Myocyte (in vitro differentiated cells): ENCODE measurements around the gene GLCCI1. TPM values are rescaled to one million over a fixed set of nuclear protein-coding genes. Genes with fewer than 3 reads are reported as not detected.

Source experiments
- DNase-seq: peaks from one replicate; pipeline ENCODE4 v3.0.0-alpha.2; 2012; ENCODE audit warnings: low read depth
- total RNA-seq: library from RNA; depleted of rRNA; stranded (reverse); fragments of >200 nt; gene quantifications from 2 replicates; pipeline ENCODE4 v1.2.3, GENCODE V29; 2014

Gene GLCCI1
- total RNA-seq, 1 donor from 2014 or later, result 8.6 TPM

- DNase-seq, result no peak
Observed at GRCh38 chr7:8128449-8129317, 160.1 kb downstream of the GLCCI1 start.

- DNase-seq, result no peak
Observed at GRCh38 chr7:8129318-8129659, 160.7 kb downstream of the GLCCI1 start.

- no peak for DNase-seq
Observed at GRCh38 chr7:8130663-8131062, 162.1 kb downstream of the GLCCI1 start.

GRCh38 chr7:8131694-8132605 lies 163.4 kb downstream of the GLCCI1 start:
- no peak for DNase-seq

- DNase-seq, result no peak
Observed at GRCh38 chr7:8133188-8133848, 164.7 kb downstream of the GLCCI1 start.

- no peak for DNase-seq
Observed at GRCh38 chr7:8134089-8134733, 165.6 kb downstream of the GLCCI1 start.

GRCh38 chr7:8135417-8135816 lies 166.8 kb downstream of the GLCCI1 start:
- no peak for DNase-seq

- no peak for DNase-seq
Observed at GRCh38 chr7:8136051-8136730, 167.6 kb downstream of the GLCCI1 start.
